Non-pigmented ciliary epithelial cell (primary cell): ENCODE data around the gene PLCD4.

Source experiments
- DNase-seq: peaks from one replicate; pipeline ENCODE4 v3.0.0-alpha.2; 2010; ENCODE audit warnings: low read depth

The PLCD4 gene

DNA sequence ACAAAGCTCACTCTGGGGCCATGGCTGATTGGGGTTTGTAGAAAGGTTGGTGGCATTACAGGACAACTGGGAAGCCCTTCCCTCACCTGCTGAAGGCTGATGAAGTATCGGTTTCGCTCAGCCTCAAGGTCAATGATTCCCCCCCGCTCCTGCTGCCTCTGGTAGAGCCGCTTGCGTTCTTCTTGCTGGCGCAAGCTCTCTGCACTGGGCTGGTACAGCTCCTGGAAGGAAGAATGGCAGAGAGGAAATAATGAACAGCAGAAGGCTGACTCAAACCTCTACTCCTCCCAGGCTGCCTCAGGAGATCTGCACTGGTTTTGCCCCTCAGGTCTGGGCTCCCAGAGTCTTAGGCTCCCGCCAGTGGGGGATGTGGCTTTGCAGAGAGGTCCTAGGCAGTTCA lies 57.0 kb downstream of the PLCD4 start:
- no peak for DNase-seq

DNA sequence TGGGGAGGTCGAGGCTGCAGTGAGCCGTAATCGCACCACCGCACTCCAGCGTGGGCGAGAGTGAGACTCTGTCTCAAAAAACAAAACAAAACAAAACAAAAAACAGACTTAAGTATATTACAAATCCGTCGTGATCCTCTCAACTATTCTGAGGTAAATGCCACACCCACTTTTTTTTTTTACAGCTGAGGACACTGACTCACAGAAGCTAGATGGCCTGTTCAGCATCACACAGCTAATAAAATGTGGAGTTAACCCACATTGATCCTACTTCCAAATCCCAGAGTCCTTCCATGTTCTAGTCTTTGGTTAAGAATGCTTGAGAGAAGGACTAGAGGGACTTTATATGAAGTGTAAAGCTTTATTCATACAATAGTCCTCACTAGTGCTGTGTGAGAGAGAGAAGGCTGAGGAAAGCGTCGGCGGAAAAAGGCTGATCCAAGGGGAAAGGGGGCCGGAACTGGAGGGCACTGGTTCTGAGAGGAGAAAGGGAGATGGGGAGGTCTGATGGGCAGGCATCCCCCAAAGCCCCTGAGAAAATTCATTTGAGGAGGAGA lies 63.5 kb downstream of the PLCD4 start:
- DNase-seq: no peak

DNA sequence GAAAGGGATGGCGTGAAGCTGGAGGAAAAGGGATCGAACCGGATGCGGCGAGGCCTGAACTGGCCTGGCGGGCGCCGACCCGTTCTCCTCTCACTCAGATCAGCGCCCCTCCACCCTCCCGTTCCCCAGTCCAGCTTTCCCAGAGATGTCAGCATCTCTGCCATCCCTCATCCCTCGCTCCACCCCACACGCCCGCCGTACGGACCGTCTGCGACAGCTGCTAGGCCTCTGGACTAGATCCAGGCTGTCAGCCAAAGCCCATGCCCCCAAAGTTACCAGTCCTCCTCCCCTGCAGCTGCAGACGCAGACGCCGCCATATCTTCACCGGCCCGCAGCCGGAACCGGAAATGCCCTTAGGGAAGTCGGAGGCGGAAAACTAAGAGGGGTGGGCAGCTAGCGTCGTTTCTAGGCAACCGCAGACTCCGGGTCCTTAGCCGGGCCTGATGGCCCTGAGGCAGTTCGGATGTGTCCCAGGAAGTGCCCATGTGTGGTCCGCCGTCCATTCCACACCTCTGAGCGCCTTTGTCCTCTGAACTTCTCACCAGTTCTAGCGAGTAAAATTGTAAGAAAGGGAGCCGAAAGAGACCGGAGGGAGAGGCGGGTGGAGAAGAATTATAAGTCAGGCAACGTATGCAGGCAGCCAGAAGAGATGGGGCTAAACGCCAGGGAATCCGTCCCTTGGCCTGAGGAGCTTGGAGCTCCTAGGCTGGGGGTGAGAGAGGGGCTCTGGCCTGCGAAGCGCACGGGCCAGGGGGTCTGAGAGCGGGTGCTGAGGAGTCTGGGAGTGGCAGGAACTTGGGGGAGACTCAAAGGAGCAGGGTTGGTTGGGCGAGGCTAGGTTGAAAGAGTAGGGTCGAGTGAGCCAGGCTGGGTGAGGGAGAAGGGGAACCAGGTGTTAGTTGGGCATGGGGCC lies 64.2 kb downstream of the PLCD4 start, which contains the start of the genes RNF25 and STK36:
RNF25 (minus strand) TSS at position 349 of the 913 bp plus-strand sequence; CDS start at position 317, 32 bp downstream.
STK36 (plus strand) TSS at position 433 of the 913 bp plus-strand sequence. CDS start 744 bp downstream, outside the sequence.
- no peak for DNase-seq

DNA sequence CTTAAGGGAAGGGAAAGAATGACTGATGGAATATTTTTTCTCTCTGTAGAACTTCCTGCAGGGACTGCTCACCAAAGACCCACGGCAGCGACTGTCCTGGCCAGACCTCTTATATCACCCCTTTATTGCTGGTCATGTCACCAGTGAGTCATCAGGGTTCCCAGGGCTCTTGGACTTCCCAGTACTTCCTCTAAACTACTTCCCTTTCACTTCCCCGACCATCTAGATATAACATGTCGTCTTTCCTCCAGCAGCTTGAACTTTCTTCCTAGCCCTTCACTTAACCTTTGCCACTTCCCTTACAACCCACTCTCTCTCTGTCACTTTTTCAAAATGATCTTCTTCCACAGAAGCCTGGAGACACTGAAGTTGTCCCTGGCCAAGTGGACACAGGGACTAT lies 71.4 kb downstream of the PLCD4 start:
- no peak for DNase-seq

DNA sequence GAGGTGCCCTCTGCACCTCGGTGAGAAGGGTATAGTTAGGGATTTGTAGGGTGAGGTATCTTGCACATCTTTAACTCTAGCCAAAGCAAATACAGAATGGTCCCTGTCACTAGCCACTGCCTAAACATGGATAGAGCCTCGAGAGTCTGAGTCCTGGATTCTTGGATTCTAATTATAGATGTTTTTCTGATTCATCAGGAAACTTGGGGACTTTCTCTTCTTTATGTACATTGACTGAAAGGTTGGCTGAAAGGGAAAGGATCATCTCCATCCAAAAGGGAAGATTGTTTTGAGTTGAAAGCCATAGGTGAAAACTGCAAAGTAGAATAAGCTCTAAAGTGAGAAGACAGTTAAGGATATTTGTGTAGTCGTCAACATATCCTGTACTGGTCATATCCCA lies 72.4 kb downstream of the PLCD4 start:
- no peak for DNase-seq
